Astrocyte (in vitro differentiated cells and primary cell): Measurements from ENCODE around the gene PPM1N.

ENCODE experiments used
- EZH2 ChIP-seq: IDR thresholded peaks from 2 replicates; pipeline ENCODE4 v1.6.1; 2012; ENCODE audit warnings: mild to moderate bottlenecking, low read length, inconsistent platforms; ENCODE audit not compliant: insufficient read depth
- TF ChIP-seq, protein P1 (sequence below): IDR thresholded peaks from 2 replicates; pipeline ENCODE4 v1.5.1; 2011; ENCODE audit warnings: low read depth, mild to moderate bottlenecking, inconsistent platforms, low read length, moderate library complexity; ENCODE audit not compliant: insufficient read depth

GRCh38 chr19:45505996-45506245, 7.7 kb downstream of the PPM1N start:
- TF ChIP-seq, protein P1, sequence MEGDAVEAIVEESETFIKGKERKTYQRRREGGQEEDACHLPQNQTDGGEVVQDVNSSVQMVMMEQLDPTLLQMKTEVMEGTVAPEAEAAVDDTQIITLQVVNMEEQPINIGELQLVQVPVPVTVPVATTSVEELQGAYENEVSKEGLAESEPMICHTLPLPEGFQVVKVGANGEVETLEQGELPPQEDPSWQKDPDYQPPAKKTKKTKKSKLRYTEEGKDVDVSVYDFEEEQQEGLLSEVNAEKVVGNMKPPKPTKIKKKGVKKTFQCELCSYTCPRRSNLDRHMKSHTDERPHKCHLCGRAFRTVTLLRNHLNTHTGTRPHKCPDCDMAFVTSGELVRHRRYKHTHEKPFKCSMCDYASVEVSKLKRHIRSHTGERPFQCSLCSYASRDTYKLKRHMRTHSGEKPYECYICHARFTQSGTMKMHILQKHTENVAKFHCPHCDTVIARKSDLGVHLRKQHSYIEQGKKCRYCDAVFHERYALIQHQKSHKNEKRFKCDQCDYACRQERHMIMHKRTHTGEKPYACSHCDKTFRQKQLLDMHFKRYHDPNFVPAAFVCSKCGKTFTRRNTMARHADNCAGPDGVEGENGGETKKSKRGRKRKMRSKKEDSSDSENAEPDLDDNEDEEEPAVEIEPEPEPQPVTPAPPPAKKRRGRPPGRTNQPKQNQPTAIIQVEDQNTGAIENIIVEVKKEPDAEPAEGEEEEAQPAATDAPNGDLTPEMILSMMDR = no peak
- TF ChIP-seq EZH2 = no peak
